GM12801 (cell line): ENCODE results near the gene AK5.

ENCODE experiments used
- CTCF ChIP-seq: IDR thresholded peaks from one replicate; pipeline ENCODE4 v1.5.1; 2011; ENCODE audit warnings: control low read depth; ENCODE audit not compliant: insufficient read length; ENCODE audit errors: extremely low read depth

AK5 gene

GRCh38 chr1:77565321-77565720 is 283.5 kb downstream of the AK5 start:
- no peak for TF ChIP-seq CTCF

- TF ChIP-seq CTCF, result no peak
Observed at GRCh38 chr1:77571642-77572041, 289.8 kb downstream of the AK5 start.

- TF ChIP-seq CTCF, result no peak
Observed at GRCh38 chr1:77579547-77579946, 297.7 kb downstream of the AK5 start.

GRCh38 chr1:77582905-77583304 is 301.1 kb downstream of the AK5 start:
- TF ChIP-seq CTCF, result no peak

- no peak for TF ChIP-seq CTCF
Observed at GRCh38 chr1:77583483-77583882, 301.7 kb downstream of the AK5 start.

- TF ChIP-seq CTCF, result no peak
Observed at GRCh38 chr1:77584884-77585283, 303.1 kb downstream of the AK5 start.

GRCh38 chr1:77585610-77586314 is 303.9 kb downstream of the AK5 start:
- no peak for TF ChIP-seq CTCF
